Hepatocyte (in vitro differentiated cells): ENCODE data around the gene MSI2. TPM values are rescaled to one million over a fixed set of nuclear protein-coding genes. Genes with fewer than 3 reads are reported as not detected.

Experiments used
- DNase-seq: peaks from one replicate; pipeline ENCODE4 v3.0.0-alpha.2; 2016; ENCODE audit warnings: low spot score
- H2AFZ ChIP-seq: fragments of 200-600 bp; sonication (generic); 2 replicates; pipeline ENCODE4 v1.6.0; 2016; ENCODE audit warnings: antibody characterized with exemption, mild to moderate bottlenecking
- H3K27ac ChIP-seq: fragments of 200-600 bp; sonication (generic); 2 replicates; pipeline ENCODE4 v1.5.1; 2016; ENCODE audit warnings: mild to moderate bottlenecking
- H3K27me3 ChIP-seq: fragments of 200-600 bp; sonication (generic); 2 replicates; pipeline ENCODE4 v1.6.1; 2016
- H3K36me3 ChIP-seq: fragments of 200-600 bp; sonication (generic); replicated peaks from 2 replicates; pipeline ENCODE4 v1.5.1; 2016; ENCODE audit warnings: low read depth; ENCODE audit not compliant: insufficient read depth
- H3K4me1 ChIP-seq: fragments of 200-600 bp; sonication (generic); 2 replicates; pipeline ENCODE4 v1.5.1; 2016; ENCODE audit warnings: mild to moderate bottlenecking, moderate library complexity; ENCODE audit not compliant: insufficient read depth
- H3K4me2 ChIP-seq: fragments of 200-600 bp; sonication (generic); 2 replicates; pipeline ENCODE4 v1.6.0; 2016
- H3K4me3 ChIP-seq: fragments of 200-600 bp; sonication (generic); 2 replicates; pipeline ENCODE4 v1.5.1; 2016; ENCODE audit warnings: mild to moderate bottlenecking
- H3K79me2 ChIP-seq: fragments of 200-600 bp; sonication (generic); 2 replicates; pipeline ENCODE4 v1.6.0; 2017; ENCODE audit warnings: mild to moderate bottlenecking
- H3K9me2 ChIP-seq: fragments of 200-600 bp; sonication (generic); replicated peaks from 2 replicates; pipeline ENCODE4 v1.6.0; 2017; ENCODE audit warnings: mild to moderate bottlenecking; ENCODE audit not compliant: insufficient read depth
- H3K9me3 ChIP-seq: fragments of 200-600 bp; sonication (generic); 2 replicates; pipeline ENCODE4 v1.5.1; 2016; ENCODE audit warnings: low read depth, mild to moderate bottlenecking
- H4K20me1 ChIP-seq: fragments of 200-600 bp; sonication (generic); 2 replicates; pipeline ENCODE4 v1.6.0; 2016; ENCODE audit warnings: mild to moderate bottlenecking; ENCODE audit not compliant: insufficient read depth, poor library complexity, severe bottlenecking
- CTCF ChIP-seq: fragments of 200-600 bp; sonication (generic); IDR thresholded peaks from 2 replicates; pipeline ENCODE4 v1.5.1; 2016; ENCODE audit warnings: antibody characterized with exemption, mild to moderate bottlenecking; ENCODE audit not compliant: poor library complexity
- EZH2 ChIP-seq: fragments of 200-600 bp; sonication (generic); IDR thresholded peaks from 2 replicates; pipeline ENCODE4 v1.6.1; 2016; ENCODE audit warnings: antibody characterized with exemption, mild to moderate bottlenecking, borderline replicate concordance
- EZH2phosphoT487 ChIP-seq: fragments of 200-600 bp; sonication (generic); IDR thresholded peaks from one replicate; pipeline ENCODE4 v1.6.1; 2018; ENCODE audit warnings: antibody characterized with exemption, mild to moderate bottlenecking, low read depth, moderate library complexity; ENCODE audit not compliant: unreplicated experiment, severe bottlenecking
- WGBS: methylation state at CpG from one replicate; pipeline ENCODE4 v1.1.6; 2016; ENCODE audit warnings: low lambda C conversion rate; ENCODE audit errors: missing lambda C conversion rate; 5-methylcytosine and 5-hydroxymethylcytosine counted together
- polyA plus RNA-seq: library from polyadenylated mRNA; unstranded; fragments of >200 nt; fragmentation: Nextera tagmentation; extraction: Ambion mirVana; gene quantifications from 2 replicates; pipeline ENCODE4 v1.2.1, GENCODE V29; 2016
- total RNA-seq: library from RNA; depleted of rRNA; stranded (reverse); fragments of >200 nt; gene quantifications from 2 replicates; pipeline ENCODE4 v1.2.3, GENCODE V29; 2014

MSI2 gene
- total and polyA plus RNA-seq, 2 experiments from 2014 or later, result 16.1 to 60.6 TPM

- no peaks in the 10 kb centered on the region for H3K9me3 ChIP-seq
- H3K4me2 ChIP-seq, result peak overlapping the region; percentile 38
- TF ChIP-seq CTCF, result no peak
- TF ChIP-seq EZH2phosphoT487, result no peak
- H4K20me1 ChIP-seq, result no peaks in the 10 kb centered on the region
- 59% methylated on average over 20 of the region's 20 CpGs for WGBS
- no peak overlapping the region for H2AFZ ChIP-seq
- no peaks in the 10 kb centered on the region for H3K9me2 ChIP-seq
- no peak overlapping the region for H3K4me3 ChIP-seq
- H3K36me3 ChIP-seq, result no peaks in the 10 kb centered on the region
- DNase-seq, result peak; percentile 76
- peaks cover 50% of the 10 kb centered on the region for H3K4me1 ChIP-seq
- H3K27ac ChIP-seq, result peak overlapping the region; percentile 84
- no peaks in the 10 kb centered on the region for H3K27me3 ChIP-seq
- peaks cover 47% of the 10 kb centered on the region for H3K79me2 ChIP-seq
Observed at GRCh38 chr17:57518587-57519581, 262.6 kb downstream of the MSI2 start.

GRCh38 chr17:57519800-57520199 lies 263.5 kb downstream of the MSI2 start:
- Histone ChIP-seq H4K20me1 (no peaks in the 10 kb centered on the region), H3K4me3 (no peak overlapping the region)

GRCh38 chr17:57521606-57522005 lies 265.3 kb downstream of the MSI2 start:
- Histone ChIP-seq H3K4me1 (peaks cover 59% of the 10 kb centered on the region), H3K27me3 (no peaks in the 10 kb centered on the region), H3K4me2 (no peak overlapping the region), H4K20me1 (no peaks in the 10 kb centered on the region), H2AFZ (no peak overlapping the region), H3K36me3 (no peaks in the 10 kb centered on the region), H3K79me2 (peaks cover 43% of the 10 kb centered on the region), H3K9me2 (no peaks in the 10 kb centered on the region), H3K4me3 (no peak overlapping the region), H3K9me3 (no peaks in the 10 kb centered on the region), H3K27ac (peak overlapping the region; percentile 70)
- TF ChIP-seq EZH2phosphoT487, result no peak
- TF ChIP-seq EZH2, result no peak
- TF ChIP-seq CTCF, result no peak
- DNase-seq, result no peak
- WGBS, result 75% methylated on average over 7 of the region's 7 CpGs

More at GRCh38 chr17:57519800-57520199, 263.5 kb downstream of the MSI2 start:
- no peaks in the 10 kb centered on the region for H3K9me3 ChIP-seq
- H3K27me3 ChIP-seq, result no peaks in the 10 kb centered on the region
- peaks cover 49% of the 10 kb centered on the region for H3K79me2 ChIP-seq
- WGBS, result 95% methylated on average over 7 of the region's 7 CpGs
- TF ChIP-seq CTCF, result no peak
- no peak for TF ChIP-seq EZH2phosphoT487
- no peak for TF ChIP-seq EZH2
- H3K27ac ChIP-seq, result peak overlapping the region; percentile 84
- no peak overlapping the region for H2AFZ ChIP-seq
- H3K36me3 ChIP-seq, result no peaks in the 10 kb centered on the region
- H3K4me1 ChIP-seq, result peaks cover 52% of the 10 kb centered on the region
- H3K4me2 ChIP-seq, result no peak overlapping the region
- DNase-seq, result no peak
- no peaks in the 10 kb centered on the region for H3K9me2 ChIP-seq
